Nucleus accumbens (tissue), 56 donors: ENCODE measurements around the gene C2CD4C.
"Not testable (repeated sequence)": the region's sequence is repeated elsewhere in the genome, so short reads cannot be mapped to it uniquely, and the experiment has no call there.

Experiments used
- DNase-seq, 56 donors: peaks; one replicate each; lab custom pipeline; 2025; lab: John Stamatoyannopoulos, UW

The C2CD4C gene

GRCh38 chr19:418761-419671, 10.1 kb upstream of the C2CD4C start:
- DNase-seq = no peak

- DNase-seq = no peak
Measured at GRCh38 chr19:416416-416815, 7.5 kb upstream of the C2CD4C start.

- DNase-seq = no peak
Measured at GRCh38 chr19:415292-415691, 6.3 kb upstream of the C2CD4C start.

- DNase-seq = no peak
Measured at GRCh38 chr19:413756-414420, 4.9 kb upstream of the C2CD4C start.

- DNase-seq = no peak
Measured at GRCh38 chr19:412356-413355, 3.7 kb upstream of the C2CD4C start.

- DNase-seq = no peak
Measured at GRCh38 chr19:411723-412355, 2.9 kb upstream of the C2CD4C start.

- DNase-seq = not testable (repeated sequence)
Measured at GRCh38 chr19:411121-411722, 2.3 kb upstream of the C2CD4C start.

GRCh38 chr19:410243-410781, 1.4 kb upstream of the C2CD4C start:
- peak in 2 of 56 donors; percentile 14 to 21 for DNase-seq

GRCh38 chr19:409516-410242, 732 bp upstream of the C2CD4C start:
- DNase-seq = no peak

- DNase-seq = peak in 1 of 56 donors; percentile 40
Measured at GRCh38 chr19:408441-408901, 476 bp downstream of the C2CD4C start.

GRCh38 chr19:407511-408440, 1.2 kb downstream of the C2CD4C start:
- no peak for DNase-seq

- DNase-seq = no peak
Measured at GRCh38 chr19:406971-407510, 1.9 kb downstream of the C2CD4C start.

GRCh38 chr19:406135-406781, 2.7 kb downstream of the C2CD4C start:
- no peak for DNase-seq

GRCh38 chr19:405121-405965, 3.6 kb downstream of the C2CD4C start:
- DNase-seq = no peak

GRCh38 chr19:403221-404027, 5.5 kb downstream of the C2CD4C start:
- no peak for DNase-seq
